H9 (cell line): Measurements from ENCODE around the gene SLC35F6. TPM values are rescaled to one million over a fixed set of nuclear protein-coding genes. Genes with fewer than 3 reads are reported as not detected.

Experiments
- DNase-seq: peaks from one replicate; pipeline ENCODE4 v3.0.0-alpha.2; 2017
- H2AFZ ChIP-seq: one replicate; pipeline ENCODE4 v1.6.1; 2013; ENCODE audit warnings: mild to moderate bottlenecking, low read length, control low read depth, moderate library complexity
- H2AK5ac ChIP-seq: 2 replicates; pipeline ENCODE4 v1.6.1; 2013; ENCODE audit warnings: low read length, control low read depth, mixed read lengths; ENCODE audit not compliant: insufficient read length
- H2BK120ac ChIP-seq: one replicate; pipeline ENCODE4 v1.6.1; 2013; ENCODE audit warnings: low read depth, mild to moderate bottlenecking, low read length, control low read depth, inconsistent platforms; ENCODE audit not compliant: poor library complexity, severe bottlenecking
- H2BK12ac ChIP-seq: 2 replicates; pipeline ENCODE4 v1.6.1; 2013; ENCODE audit warnings: low read length, control low read depth, mixed read lengths, low read depth; ENCODE audit not compliant: insufficient read length
- H2BK15ac ChIP-seq: 2 replicates; pipeline ENCODE4 v1.6.1; 2013; ENCODE audit warnings: low read depth, low read length, control low read depth
- H2BK20ac ChIP-seq: one replicate; pipeline ENCODE4 v1.6.1; 2013; ENCODE audit warnings: low read depth, mild to moderate bottlenecking, low read length, control low read depth, inconsistent platforms; ENCODE audit not compliant: poor library complexity, severe bottlenecking
- H2BK5ac ChIP-seq: 2 replicates; pipeline ENCODE4 v1.6.1; 2013; ENCODE audit warnings: low read length, control low read depth, mixed read lengths; ENCODE audit not compliant: insufficient read length
- H3K14ac ChIP-seq: 2 replicates; pipeline ENCODE4 v1.6.1; 2013; ENCODE audit warnings: low read length, control low read depth; ENCODE audit not compliant: insufficient read depth
- H3K18ac ChIP-seq: 2 replicates; pipeline ENCODE4 v1.6.1; 2013; ENCODE audit warnings: low read depth, mild to moderate bottlenecking, mixed read lengths, low read length, control low read depth; ENCODE audit not compliant: insufficient read length
- H3K23ac ChIP-seq: 2 replicates; pipeline ENCODE4 v1.6.1; 2013; ENCODE audit warnings: low read length, control low read depth, mixed read lengths, low read depth; ENCODE audit not compliant: insufficient read length
- H3K23me2 ChIP-seq: 2 replicates; pipeline ENCODE4 v1.6.1; 2013; ENCODE audit warnings: low read depth, mild to moderate bottlenecking, mixed read lengths, low read length, control low read depth; ENCODE audit not compliant: insufficient read length, poor library complexity, severe bottlenecking
- H3K27ac ChIP-seq: 2 replicates; pipeline ENCODE4 v1.5.1; 2013; ENCODE audit warnings: low read length, control low read depth, mixed read lengths, low read depth; ENCODE audit not compliant: insufficient read length
- H3K27me3 ChIP-seq: 2 replicates; pipeline ENCODE4 v1.6.1; 2013; ENCODE audit warnings: low read length, control low read depth, inconsistent platforms; ENCODE audit not compliant: insufficient read depth
- H3K4ac ChIP-seq: 2 replicates; pipeline ENCODE4 v1.6.1; 2013; ENCODE audit warnings: low read depth, mild to moderate bottlenecking, control low read depth, inconsistent platforms, low read length, moderate library complexity
- H3K4me1 ChIP-seq: 2 replicates; pipeline ENCODE4 v1.6.1; 2013; ENCODE audit warnings: low read length, control low read depth, inconsistent platforms; ENCODE audit not compliant: insufficient read depth
- H3K4me2 ChIP-seq: 2 replicates; pipeline ENCODE4 v1.6.1; 2013; ENCODE audit warnings: low read length, control low read depth, mixed read lengths; ENCODE audit not compliant: insufficient read length, insufficient read depth
- H3K56ac ChIP-seq: 2 replicates; pipeline ENCODE4 v1.6.1; 2013; ENCODE audit warnings: low read depth, mild to moderate bottlenecking, mixed read lengths, low read length, control low read depth; ENCODE audit not compliant: insufficient read length
- H3K79me1 ChIP-seq: 2 replicates; pipeline ENCODE4 v1.6.1; 2013; ENCODE audit warnings: low read depth, mild to moderate bottlenecking, moderate library complexity, low read length, control low read depth, inconsistent platforms; ENCODE audit not compliant: insufficient read depth, poor library complexity, severe bottlenecking
- H3K79me2 ChIP-seq: 2 replicates; pipeline ENCODE4 v1.6.1; 2013; ENCODE audit warnings: low read length, control low read depth, inconsistent platforms; ENCODE audit not compliant: insufficient read depth
- H3K9ac ChIP-seq: 2 replicates; pipeline ENCODE4 v1.6.1; 2013; ENCODE audit warnings: low read length, control low read depth, mixed read lengths; ENCODE audit not compliant: insufficient read length; ENCODE audit errors: extremely low read depth
- H3K9me3 ChIP-seq: one replicate; pipeline ENCODE4 v1.6.1; 2013; ENCODE audit warnings: low read depth, low read length, inconsistent platforms; ENCODE audit not compliant: control insufficient read depth
- H3T11ph ChIP-seq: one replicate; pipeline ENCODE4 v1.6.1; 2013; ENCODE audit warnings: mild to moderate bottlenecking, low read length, control low read depth, inconsistent platforms
- H4K20me1 ChIP-seq: one replicate; pipeline ENCODE4 v1.6.1; 2013; ENCODE audit not compliant: control insufficient read depth, insufficient read length, insufficient read depth
- H4K5ac ChIP-seq: 2 replicates; pipeline ENCODE4 v1.6.1; 2013; ENCODE audit warnings: low read depth, mild to moderate bottlenecking, mixed read lengths, low read length, control low read depth; ENCODE audit not compliant: insufficient read length
- H4K8ac ChIP-seq: replicated peaks from 2 replicates; pipeline ENCODE4 v1.6.1; 2013; ENCODE audit warnings: low read length, control low read depth, mixed read lengths, low read depth; ENCODE audit not compliant: insufficient read length
- H4K91ac ChIP-seq: 2 replicates; pipeline ENCODE4 v1.6.1; 2013; ENCODE audit warnings: low read depth, mild to moderate bottlenecking, moderate library complexity, mixed read lengths, low read length, control low read depth; ENCODE audit not compliant: insufficient read length
- H3K27ac Mint-ChIP-seq, 3 experiments: 2 replicates in 2 of 3; 3 replicates in 1 of 3; pipeline ENCODE4 v1.8.0; 2020 to 2021; ENCODE audit warnings: mixed read lengths in 3 of 3, mild to moderate bottlenecking in 1 of 3, moderate library complexity in 1 of 3
- H3K27me3 Mint-ChIP-seq: 2 replicates; pipeline ENCODE4 v1.8.0; 2021; ENCODE audit warnings: low read depth, mild to moderate bottlenecking, moderate library complexity, mixed read lengths
- H3K36me3 Mint-ChIP-seq, 3 experiments: 2 replicates in 2 of 3; 3 replicates in 1 of 3; pipeline ENCODE4 v1.8.0; 2020 to 2021; ENCODE audit warnings: low read depth in 3 of 3, mixed read lengths in 3 of 3; ENCODE audit not compliant: insufficient read depth in 1 of 3
- H3K4me1 Mint-ChIP-seq, 2 experiments: 2 replicates each; pipeline ENCODE4 v1.8.0; 2020; ENCODE audit warnings: mixed read lengths in 2 of 2
- H3K4me3 Mint-ChIP-seq, 2 experiments: 2 replicates in 1 of 2; 3 replicates in 1 of 2; pipeline ENCODE4 v1.8.0; 2020 to 2021; ENCODE audit warnings: mild to moderate bottlenecking in 2 of 2, mixed read lengths in 2 of 2, moderate library complexity in 1 of 2
- H3K9me3 Mint-ChIP-seq, 2 experiments: 2 replicates in 1 of 2; 3 replicates in 1 of 2; pipeline ENCODE4 v1.8.0; 2020; ENCODE audit warnings: mild to moderate bottlenecking in 2 of 2, mixed read lengths in 2 of 2, moderate library complexity in 1 of 2
- CTCF ChIP-seq: fragments of 200-600 bp; sonication (generic); conservative IDR thresholded peaks from 3 replicates; pipeline ENCODE4 v1.8.0; 2021; ENCODE audit warnings: antibody characterized with exemption, mild to moderate bottlenecking
- WGBS: extraction: QIAGEN DNeasy Blood & Tissue Kit; methylation state at CpG from one replicate; pipeline ENCODE4 v1.1.7; 2013; ENCODE audit warnings: missing lambda C conversion rate, low lambda C conversion rate, mixed read lengths; ENCODE audit not compliant: insufficient read length; ENCODE audit errors: extremely low coverage; 5-methylcytosine and 5-hydroxymethylcytosine counted together
- total RNA-seq: library from RNA; stranded (reverse); gene quantifications from 2 replicates; pipeline ENCODE4 v1.2.1, GENCODE V29; 2021

The SLC35F6 gene
- total RNA-seq, 1 experiment from 2014 or later: 15.7 TPM

- Histone ChIP-seq H2BK20ac (no peak overlapping the region), H3K9ac (no peak overlapping the region), H3K23me2 (no peaks in the 10 kb centered on the region), H3K4ac (no peak overlapping the region), H4K8ac (no peak overlapping the region), H3K4me1 (peaks cover 11% of the 10 kb centered on the region), H3K18ac (no peak overlapping the region), H3K56ac (no peak overlapping the region), H3K23ac (no peak overlapping the region), H3K79me2 (no peaks in the 10 kb centered on the region), H3K14ac (no peak overlapping the region; the same call in 1 of the 2 replicates), H3K27ac (no peak overlapping the region), H2BK5ac (no peak overlapping the region), H3K79me1 (no peaks in the 10 kb centered on the region), H2BK15ac (no peak overlapping the region), H4K91ac (no peak overlapping the region), H2AFZ (no peak overlapping the region), H3K4me2 (no peak overlapping the region), H3K9me3 (no peaks in the 10 kb centered on the region), H3K27me3 (peaks cover 4% of the 10 kb centered on the region; the same call in 1 of the 2 replicates), H4K20me1 (no peaks in the 10 kb centered on the region), H2BK12ac (no peak overlapping the region), H2BK120ac (no peak overlapping the region), H4K5ac (no peak overlapping the region), H2AK5ac (no peak overlapping the region), H3T11ph (no peak overlapping the region)
- Mint-ChIP-seq H3K27me3 (peaks cover 52% of the 10 kb centered on the region), H3K4me1 (peaks cover 56 to 63% of the 10 kb centered on the region in 2 experiments), H3K27ac (no peak overlapping the region), H3K4me3 (no peak overlapping the region; a peak in 1 of 5 replicates), H3K9me3 (peaks cover 8 to 9% of the 10 kb centered on the region in 2 experiments), H3K36me3 (peaks cover 4 to 10% (median 5%) of the 10 kb centered on the region in 3 experiments; a peak in 5 of 7 replicates)
- WGBS: no CpG with 5 or more reads among the region's 4 CpGs
- TF ChIP-seq CTCF: no peak
- DNase-seq: no peak
Measured at GRCh38 chr2:26754972-26755670, 9.0 kb upstream of the SLC35F6 start.
